IMR-90 (cell line): ENCODE data around the gene ZNF688. TPM values are rescaled to one million over a fixed set of nuclear protein-coding genes. Genes with fewer than 3 reads are reported as not detected.

Experiments used
- ATAC-seq: fragments of 200-7000 bp; cut with Tn5 transposase; 2 replicates; pipeline ENCODE4 v1.9.1; 2020; ENCODE audit warnings: low read depth, mild to moderate bottlenecking, moderate library complexity
- BruUV-seq: library from RNA; stranded (reverse); fragments of 400-500 nt; replicated peaks from 2 replicates; lab custom pipeline; 2021; lab: Mats Ljungman, UMichigan
- CTCF ChIA-PET: fragments of 300-600 bp; formaldehyde crosslinking; extraction: SDS; loops from one replicate; lab custom pipeline; 2021; ENCODE audit warnings: antibody characterized with exemption; lab: Yijun Ruan, JAX
- POLR2A ChIA-PET: fragments of 300-600 bp; sonication (Branson Sonifier 250); formaldehyde crosslinking; loops from one replicate; lab custom pipeline; 2022; ENCODE audit warnings: antibody characterized with exemption; ENCODE audit not compliant: unreplicated experiment; lab: Charles Lee
- DNase-seq: peaks from one replicate; pipeline ENCODE4 v3.0.0; 2013
- H2AFZ ChIP-seq: replicated peaks from 2 replicates; pipeline ENCODE3; 2013; ENCODE audit warnings: low read length, mild to moderate bottlenecking; ENCODE audit not compliant: poor library complexity
- H2AK5ac ChIP-seq: 2 replicates; pipeline ENCODE4 v1.6.1; 2013; ENCODE audit warnings: low read depth, low read length, inconsistent platforms
- H2AK9ac ChIP-seq: replicated peaks from 2 replicates; pipeline ENCODE3; 2013; ENCODE audit warnings: mild to moderate bottlenecking, low read depth, low read length, moderate library complexity; ENCODE audit not compliant: poor library complexity
- H2BK120ac ChIP-seq: 2 replicates; pipeline ENCODE4 v1.6.1; 2013; ENCODE audit warnings: low read depth, low read length, inconsistent platforms
- H2BK15ac ChIP-seq: 3 replicates; pipeline ENCODE4 v1.6.1; 2013; ENCODE audit warnings: low read depth, low read length, inconsistent platforms
- H2BK20ac ChIP-seq: 2 replicates; pipeline ENCODE4 v1.6.1; 2013; ENCODE audit warnings: low read depth, mild to moderate bottlenecking, inconsistent platforms, low read length, moderate library complexity
- H2BK5ac ChIP-seq: 2 replicates; pipeline ENCODE4 v1.6.1; 2013; ENCODE audit warnings: mild to moderate bottlenecking, low read depth, low read length, inconsistent platforms; ENCODE audit not compliant: poor library complexity, severe bottlenecking
- H3K14ac ChIP-seq: replicated peaks from 2 replicates; pipeline ENCODE4 v1.6.1; 2013; ENCODE audit warnings: low read depth, low read length, inconsistent platforms
- H3K18ac ChIP-seq: 2 replicates; pipeline ENCODE4 v1.6.1; 2013; ENCODE audit warnings: low read depth, low read length, control low read depth
- H3K23ac ChIP-seq: 2 replicates; pipeline ENCODE4 v1.6.1; 2013; ENCODE audit warnings: low read depth, low read length, inconsistent platforms
- H3K27ac ChIP-seq: 2 replicates; pipeline ENCODE4 v1.5.1; 2013; ENCODE audit warnings: mild to moderate bottlenecking, control low read depth, low read length; ENCODE audit not compliant: insufficient read depth
- H3K27me3 ChIP-seq: 2 replicates; pipeline ENCODE4 v1.6.1; 2013; ENCODE audit warnings: low read length; ENCODE audit not compliant: control insufficient read depth, insufficient read depth
- H3K36me3 ChIP-seq: 2 replicates; pipeline ENCODE4 v1.6.1; 2013; ENCODE audit warnings: low read length, mixed read lengths; ENCODE audit not compliant: control insufficient read depth, insufficient read depth
- H3K4ac ChIP-seq: 2 replicates; pipeline ENCODE4 v1.6.1; 2013; ENCODE audit warnings: low read depth, low read length, inconsistent platforms
- H3K4me1 ChIP-seq: 2 replicates; pipeline ENCODE4 v1.6.1; 2013; ENCODE audit warnings: low read length, mixed read lengths; ENCODE audit not compliant: control insufficient read depth, insufficient read depth
- H3K4me2 ChIP-seq: 2 replicates; pipeline ENCODE4 v1.6.1; 2013; ENCODE audit warnings: low read depth, mild to moderate bottlenecking, control low read depth, low read length, moderate library complexity
- H3K4me3 ChIP-seq: 2 replicates; pipeline ENCODE4 v1.5.1; 2013; ENCODE audit warnings: low read depth, mild to moderate bottlenecking, control low read depth, low read length, moderate library complexity; ENCODE audit not compliant: insufficient read depth
- H3K56ac ChIP-seq: 2 replicates; pipeline ENCODE4 v1.6.1; 2013; ENCODE audit warnings: low read length, inconsistent platforms; ENCODE audit not compliant: insufficient read depth; ENCODE audit errors: extremely low read depth
- H3K79me1 ChIP-seq, 2 experiments: 2 replicates each; pipeline ENCODE4 v1.6.1; 2013; ENCODE audit warnings: low read length in 2 of 2, inconsistent platforms in 1 of 2, low read depth in 1 of 2
- H3K9ac ChIP-seq: 2 replicates; pipeline ENCODE4 v1.6.1; 2013; ENCODE audit warnings: low read depth, low read length, control low read depth
- H3K9me1 ChIP-seq: 2 replicates; pipeline ENCODE4 v1.6.1; 2013; ENCODE audit warnings: low read length, inconsistent platforms; ENCODE audit not compliant: insufficient read depth
- H3K9me3 ChIP-seq: 2 replicates; pipeline ENCODE4 v1.6.1; 2013; ENCODE audit warnings: low read length; ENCODE audit not compliant: control insufficient read depth, insufficient read depth
- H4K20me1 ChIP-seq: 2 replicates; pipeline ENCODE4 v1.6.1; 2013; ENCODE audit warnings: low read length, inconsistent platforms; ENCODE audit not compliant: insufficient read depth
- H4K5ac ChIP-seq: 2 replicates; pipeline ENCODE4 v1.6.1; 2013; ENCODE audit warnings: mild to moderate bottlenecking, low read depth, low read length, control low read depth
- H4K8ac ChIP-seq, 2 experiments: 2 replicates each; pipeline ENCODE4 v1.6.1; 2013; ENCODE audit warnings: low read depth in 2 of 2, low read length in 2 of 2, control low read depth in 1 of 2, inconsistent platforms in 1 of 2
- H4K91ac ChIP-seq: 2 replicates; pipeline ENCODE4 v1.6.1; 2013; ENCODE audit warnings: low read depth, low read length, inconsistent platforms; ENCODE audit not compliant: insufficient read depth
- BHLHE40 ChIP-seq: fragments of 150-350 bp; IDR thresholded peaks from 2 replicates; pipeline ENCODE4 v1.6.1; 2016; ENCODE audit warnings: mild to moderate bottlenecking, low read depth, low read length
- CHD1 ChIP-seq: IDR thresholded peaks from 2 replicates; pipeline ENCODE4 v1.6.1; 2012; ENCODE audit warnings: low read depth, low read length, improper control_type of control experiment
- CTCF ChIP-seq: conservative IDR thresholded peaks from 2 replicates; pipeline ENCODE4 v1.5.1; 2012; ENCODE audit warnings: mild to moderate bottlenecking, low read depth, low read length, improper control_type of control experiment
- ELK1 ChIP-seq: fragments of 150-350 bp; IDR thresholded peaks from 2 replicates; pipeline ENCODE4 v1.6.1; 2016; ENCODE audit warnings: low read depth, mild to moderate bottlenecking, low read length, moderate library complexity, borderline replicate concordance
- FOS ChIP-seq: fragments of 150-350 bp; IDR thresholded peaks from 2 replicates; pipeline ENCODE4 v1.6.1; 2016; ENCODE audit warnings: low read depth, low read length
- MAFK ChIP-seq: IDR thresholded peaks from 2 replicates; pipeline ENCODE4 v1.6.1; 2012; ENCODE audit warnings: low read depth, low read length, improper control_type of control experiment
- MXI1 ChIP-seq: IDR thresholded peaks from 2 replicates; pipeline ENCODE4 v1.6.1; 2012; ENCODE audit warnings: low read depth, mild to moderate bottlenecking, low read length, moderate library complexity, borderline replicate concordance
- NFE2L2 ChIP-seq: fragments of 150-350 bp; IDR thresholded peaks from 2 replicates; pipeline ENCODE4 v1.6.1; 2016; ENCODE audit warnings: low read depth, mild to moderate bottlenecking, low read length
- POLR2A ChIP-seq: IDR thresholded peaks from 2 replicates; pipeline ENCODE4 v1.6.1; 2012; ENCODE audit warnings: mild to moderate bottlenecking, low read depth, low read length
- RAD21 ChIP-seq: IDR thresholded peaks from 2 replicates; pipeline ENCODE4 v1.6.1; 2012; ENCODE audit warnings: low read length, improper control_type of control experiment
- RCOR1 ChIP-seq: IDR thresholded peaks from 2 replicates; pipeline ENCODE4 v1.6.1; 2012; ENCODE audit warnings: mild to moderate bottlenecking, low read length, improper control_type of control experiment; ENCODE audit not compliant: insufficient replicate concordance
- RFX5 ChIP-seq: IDR thresholded peaks from 2 replicates; pipeline ENCODE4 v1.8.0; 2012; ENCODE audit warnings: low read depth, mild to moderate bottlenecking, low read length, moderate library complexity
- SMC3 ChIP-seq: fragments of 150-350 bp; IDR thresholded peaks from 2 replicates; pipeline ENCODE4 v1.6.1; 2016; ENCODE audit warnings: low read depth, mild to moderate bottlenecking, antibody characterized with exemption, low read length, moderate library complexity
- USF2 ChIP-seq: fragments of 150-350 bp; IDR thresholded peaks from 2 replicates; pipeline ENCODE4 v1.6.1; 2017; ENCODE audit warnings: mild to moderate bottlenecking, antibody characterized with exemption, low read length, low read depth
- WGBS, 2 experiments: methylation state at CpG; one replicate each; pipeline versions ENCODE4 v1.1.5 to v1.1.7; 2013; ENCODE audit warnings: missing lambda C conversion rate in 2 of 2; ENCODE audit not compliant: insufficient read length in 1 of 2; ENCODE audit errors: extremely low coverage in 2 of 2; 5-methylcytosine and 5-hydroxymethylcytosine counted together
- dilution Hi-C: fragments of 300-500 bp; cut with HindIII; formaldehyde crosslinking; loops from one replicate; pipeline ENCODE4 v1.14.3; 2018; ENCODE audit warnings: low sequenced_read_pairs; ENCODE audit not compliant: unreplicated experiment
- in situ Hi-C: fragments of 300-500 bp; cut with MboI; formaldehyde crosslinking; loops from 3 replicates; pipeline ENCODE4 v1.14.3; 2019; ENCODE audit warnings: low sequenced_read_pairs, inconsistent platforms, mixed read lengths
- intact Hi-C: fragments of 100-400 bp; cut with micrococcal nuclease; formaldehyde crosslinking; loops from 2 replicates; pipeline ENCODE4 v1.10.0; 2022
- polyA plus RNA-seq, 3 experiments: library from polyadenylated mRNA; depleted of rRNA; stranded (reverse); fragments of >200 nt; gene quantifications; 2 replicates each; pipeline ENCODE4 v1.2.3, GENCODE V29; 2012; ENCODE audit warnings: low replicate concordance in 1 of 3
- total RNA-seq: library from RNA; depleted of rRNA; stranded (reverse); fragments of >200 nt; gene quantifications from 2 replicates; pipeline ENCODE4 v1.2.3, GENCODE V29; 2012

The ZNF688 gene
- total and polyA plus RNA-seq, 2 of the 4 experiments (the other 2 are of a cell fraction), result 1.8 to 3.7 TPM

- no peak for TF ChIP-seq FOS
Measured at GRCh38 chr16:30602616-30603277, 31.2 kb upstream of the ZNF688 start (continued).

- intact Hi-C loops, result no loop called here
- CTCF ChIA-PET, result interaction anchor here (0.5 kb wide), 1 partner anchor 13 kb away, joined by 4 read pairs; no protein-coding TSS in a partner anchor
- in situ Hi-C loops, result no loop called here
- no peak for TF ChIP-seq NFE2L2
- no peak for TF ChIP-seq POLR2A
- no peak for TF ChIP-seq RAD21
- TF ChIP-seq ELK1, result no peak
- no peak for TF ChIP-seq BHLHE40
- no peak for TF ChIP-seq MXI1
- no peak for TF ChIP-seq CHD1
- no peak for TF ChIP-seq MAFK
- no peak for TF ChIP-seq CTCF
- no peak for TF ChIP-seq USF2
- TF ChIP-seq SMC3, result no peak
- TF ChIP-seq RFX5, result no peak
- TF ChIP-seq RCOR1, result no peak
Measured at GRCh38 chr16:30601966-30602365, 30.5 kb upstream of the ZNF688 start.

More at GRCh38 chr16:30601966-30602365, 30.5 kb upstream of the ZNF688 start:
- H3K4me3 ChIP-seq, result no peak overlapping the region
- WGBS, 2 experiments, result no CpG with 5 or more reads among the region's 4 CpGs
- H2AK9ac ChIP-seq, result no peak overlapping the region
- no peak overlapping the region for H2BK15ac ChIP-seq
- BruUV-seq, result no TSS peak
- H2AK5ac ChIP-seq, result no peak overlapping the region
- no peak overlapping the region for H3K9ac ChIP-seq
- peaks cover 6% of the 10 kb centered on the region; the same call in 1 of the 2 replicates for H3K4me1 ChIP-seq
- H3K56ac ChIP-seq, result no peak overlapping the region
- H4K8ac ChIP-seq, result no peak overlapping the region
- H3K9me1 ChIP-seq, result no peaks in the 10 kb centered on the region; the same call in 1 of the 2 replicates
- H2BK120ac ChIP-seq, result no peak overlapping the region
- H2AFZ ChIP-seq, result no peak overlapping the region
- no peaks in the 10 kb centered on the region for H3K27me3 ChIP-seq
- no peak overlapping the region for H2BK5ac ChIP-seq
- dilution Hi-C loops, result no loop called here
- peaks cover 20% of the 10 kb centered on the region for H3K36me3 ChIP-seq
- H3K4ac ChIP-seq, result no peak overlapping the region
- DNase-seq, result no peak
- no peak overlapping the region for H4K91ac ChIP-seq
- ATAC-seq, result no peak
- H3K79me1 ChIP-seq, result 0 out of 4 replicates have a peak, but pooled peaks cover 0 to 6% of the 10 kb centered on the region in 2 experiments
- H3K27ac ChIP-seq, result peak overlapping the region; percentile 21; the same call in 1 of the 2 replicates
- H4K20me1 ChIP-seq, result no peaks in the 10 kb centered on the region
- no peak overlapping the region for H3K4me2 ChIP-seq
- H4K5ac ChIP-seq, result no peak overlapping the region
- no peak overlapping the region for H3K14ac ChIP-seq
- no peaks in the 10 kb centered on the region; the same call in 1 of the 2 replicates for H3K9me3 ChIP-seq
- H3K18ac ChIP-seq, result no peak overlapping the region
- POLR2A ChIA-PET, result no interaction called here
- no peak overlapping the region for H3K23ac ChIP-seq
- no peak overlapping the region for H2BK20ac ChIP-seq
